ENCODE data around the gene TFDP1.

The TFDP1 gene

DNA sequence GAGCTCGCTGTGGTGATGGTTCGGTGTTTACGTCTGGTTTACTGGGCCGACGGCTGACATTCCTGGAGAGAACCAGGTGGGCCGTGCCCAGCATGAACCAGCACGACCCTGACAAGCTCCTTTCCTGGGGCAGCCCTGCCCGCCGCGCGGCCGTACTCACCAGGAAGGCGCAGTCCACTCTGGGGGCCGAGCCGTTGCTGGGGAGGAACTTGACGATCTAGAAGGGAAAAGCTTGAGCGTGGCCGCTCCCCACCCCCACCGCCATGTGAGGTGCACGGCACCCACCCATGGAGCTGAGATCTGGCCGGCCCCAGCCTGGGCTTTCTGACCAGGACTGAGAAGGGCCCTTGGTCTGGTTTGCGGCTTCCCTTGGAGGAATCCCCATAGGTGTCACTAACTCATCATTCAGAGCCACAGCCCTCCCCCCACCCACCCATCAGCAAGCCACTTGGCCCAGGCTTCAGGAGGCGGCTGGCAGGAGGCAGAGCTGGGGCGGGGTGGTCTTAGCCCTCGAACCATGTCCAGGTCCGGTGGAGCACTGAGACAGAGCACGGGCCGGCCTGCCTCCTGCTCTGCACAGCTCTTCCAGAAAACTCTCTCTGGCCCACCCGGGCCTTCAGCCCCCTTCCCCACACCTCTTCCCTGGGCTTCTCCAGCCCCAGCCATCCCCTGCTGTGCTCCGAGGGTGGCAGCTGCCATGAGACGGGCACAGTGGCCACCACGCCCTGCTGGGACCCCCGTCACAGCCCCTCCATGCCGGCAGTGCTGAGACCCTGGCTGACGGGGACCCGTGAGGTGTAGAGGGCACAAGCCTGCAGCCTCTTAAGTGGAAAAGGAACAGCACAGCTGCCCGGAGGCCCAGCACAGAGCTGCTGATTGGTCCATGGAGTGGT is 67.2 kb downstream of the TFDP1 start:
- no peak for DNase-seq

DNA sequence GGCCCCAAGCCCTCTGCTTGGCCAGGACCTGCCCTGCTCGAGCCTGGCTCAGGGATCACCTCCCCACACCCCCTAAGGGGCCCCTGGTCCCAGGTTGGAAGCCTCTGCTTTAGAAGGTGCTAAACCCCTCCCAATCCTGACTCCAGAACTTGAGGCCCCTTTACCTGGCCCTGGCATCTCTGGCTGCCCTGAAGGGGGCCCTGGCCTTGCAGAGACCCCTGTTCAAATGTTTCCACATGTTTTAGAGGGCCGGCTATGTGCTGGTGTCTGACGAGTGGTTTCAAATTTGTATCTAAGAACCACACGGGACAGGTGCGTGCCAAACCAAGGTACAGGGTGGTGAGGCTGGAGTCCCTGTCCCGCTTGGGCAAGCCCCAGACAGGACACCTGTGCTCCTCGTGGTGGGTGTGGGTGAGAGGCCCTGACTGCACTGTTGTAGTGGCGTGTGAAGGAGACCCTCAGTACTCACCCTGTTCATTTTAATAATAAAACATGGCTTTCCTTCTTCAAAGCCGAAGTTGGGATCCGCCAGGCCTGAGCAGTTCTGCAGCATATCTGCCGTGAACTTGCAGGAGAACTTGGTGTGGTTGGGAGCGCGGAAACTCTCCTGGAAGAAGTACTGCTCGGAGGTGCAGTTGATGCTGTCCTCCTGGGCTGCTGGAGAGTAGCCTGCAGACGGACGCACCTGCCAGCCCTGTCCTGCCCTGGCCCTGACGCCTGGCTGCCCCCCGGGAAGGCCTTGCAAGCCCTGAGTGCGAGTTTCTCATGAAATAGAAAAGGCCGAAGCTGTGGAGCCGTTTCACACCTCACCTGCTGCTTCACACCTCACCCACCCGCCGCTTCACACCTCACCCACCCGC is 68.1 kb downstream of the TFDP1 start:
- no peak for DNase-seq

GRCh38 chr13:113653264-113654174 is 69.0 kb downstream of the TFDP1 start:
- no peak for DNase-seq

GRCh38 chr13:113654175-113654560 is 69.6 kb downstream of the TFDP1 start:
- no peak for DNase-seq

DNA sequence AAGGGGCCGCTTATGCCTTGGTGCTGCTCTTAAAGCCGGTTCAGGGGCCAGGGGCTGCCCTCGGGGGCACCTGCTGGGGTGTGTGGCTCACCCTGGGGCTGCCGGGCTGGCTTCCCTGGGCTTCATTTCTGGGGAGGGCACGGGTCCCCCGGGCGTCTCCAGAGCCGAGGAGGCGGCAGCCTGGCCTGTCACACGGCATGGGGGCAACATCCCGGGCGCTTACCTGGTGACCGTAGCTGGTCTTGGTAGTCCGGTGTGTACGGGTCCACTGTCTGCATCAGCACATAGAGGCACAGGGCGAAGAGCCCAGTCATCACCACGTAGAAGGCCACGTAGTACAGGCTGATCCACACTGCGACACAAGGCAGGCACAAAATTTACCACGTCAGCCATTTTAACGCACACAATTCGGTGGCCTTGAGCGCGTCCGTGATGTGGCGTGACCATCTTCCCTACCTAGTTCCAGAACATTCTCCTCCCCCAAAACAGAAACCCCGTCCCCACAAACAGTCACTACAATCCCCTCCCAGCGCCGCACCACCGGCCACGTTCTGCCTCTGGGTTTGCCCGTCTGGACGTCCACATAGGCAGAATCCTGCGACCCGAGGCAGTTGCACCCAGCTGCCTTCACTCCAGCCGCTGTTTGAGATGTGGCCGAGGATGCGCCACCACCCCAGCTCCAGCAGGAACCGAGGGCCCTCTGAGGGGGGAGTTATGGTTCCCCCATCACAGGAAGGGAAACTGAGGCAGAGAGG is 70.2 kb downstream of the TFDP1 start:
- DNase-seq, result no peak

- no peak for DNase-seq
These were observed 70.9 kb downstream of the TFDP1 start for GRCh38 chr13:113655346-113656002.

GRCh38 chr13:113656003-113656588 is 71.5 kb downstream of the TFDP1 start:
- no peak for DNase-seq

- no peak for DNase-seq
These were observed 72.5 kb downstream of the TFDP1 start for GRCh38 chr13:113656831-113657671.

DNA sequence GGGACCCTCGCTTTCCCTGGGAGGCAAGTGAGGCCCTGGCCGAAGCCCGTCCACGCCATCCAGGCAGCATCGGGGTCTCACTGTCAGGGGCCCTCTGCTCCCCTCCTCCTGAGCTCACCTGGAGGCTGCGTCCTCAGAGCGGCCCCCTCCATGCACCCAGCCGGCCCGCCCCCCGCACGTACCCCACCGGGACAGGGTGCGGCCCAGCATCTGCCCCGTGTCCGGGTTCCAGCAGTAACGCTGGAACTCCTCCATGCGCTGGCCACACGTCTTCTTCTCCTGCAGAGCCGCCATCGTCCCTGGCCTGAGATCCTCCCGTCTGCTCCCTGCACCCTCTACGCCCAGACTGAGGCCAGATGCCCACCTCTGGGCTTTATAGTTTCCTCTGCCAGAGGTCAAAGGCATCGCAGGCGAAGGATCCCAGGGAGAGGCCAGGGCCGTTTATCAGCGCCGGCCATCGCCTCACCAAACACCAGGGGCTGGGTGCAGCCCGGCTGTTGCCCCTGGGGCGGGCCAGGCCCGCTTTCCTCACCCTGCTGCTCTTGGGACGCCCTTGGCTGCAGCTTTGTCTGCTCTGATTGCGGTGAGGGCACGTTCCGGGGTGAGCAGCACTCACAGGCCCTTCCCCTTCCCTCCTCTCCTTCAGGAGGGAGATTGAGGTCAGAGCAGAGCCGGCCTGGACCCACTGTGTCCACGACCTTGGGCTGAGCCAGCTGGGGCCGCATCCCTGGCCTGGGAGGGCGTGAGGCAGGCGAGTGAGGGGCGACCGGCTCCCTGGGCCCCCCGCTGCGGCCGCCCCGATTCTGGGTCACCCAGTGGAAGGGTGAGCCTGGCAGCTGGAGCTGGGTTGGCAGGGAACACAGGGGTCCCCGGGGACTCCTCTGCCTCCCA is 73.5 kb downstream of the TFDP1 start, which contains the start of gene ATP4B:
Gene ATP4B (minus strand): TSS at position 348 of the 891 bp plus-strand sequence. CDS start 54 bp downstream, at position 294.
- DNase-seq, result no peak

GRCh38 chr13:113658836-113659235 is 74.3 kb downstream of the TFDP1 start:
- no peak for DNase-seq

DNA sequence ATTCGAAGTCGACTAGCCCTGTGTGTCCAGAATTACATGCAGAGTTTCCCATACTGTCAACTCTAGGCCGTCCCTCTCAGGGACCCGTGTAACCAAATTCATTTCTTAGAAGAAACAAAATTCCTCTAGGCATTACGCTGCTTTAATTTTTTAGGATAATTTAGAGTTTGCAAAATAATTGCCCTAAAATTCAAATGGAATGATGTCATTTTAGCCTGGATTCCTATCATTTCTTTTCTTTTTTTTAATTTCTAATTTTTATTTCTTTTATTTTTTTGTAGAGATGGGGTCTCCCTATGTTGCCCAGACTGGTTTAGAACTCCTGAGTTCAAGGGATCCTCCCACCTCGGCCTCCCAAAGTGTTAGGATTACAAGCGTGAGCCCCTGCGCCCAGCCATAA is 74.8 kb downstream of the TFDP1 start:
- DNase-seq, result no peak

- DNase-seq, result no peak
These were observed 75.5 kb downstream of the TFDP1 start for GRCh38 chr13:113660066-113660465.

GRCh38 chr13:113661509-113661908 is 77.0 kb downstream of the TFDP1 start:
- DNase-seq, result no peak

DNA sequence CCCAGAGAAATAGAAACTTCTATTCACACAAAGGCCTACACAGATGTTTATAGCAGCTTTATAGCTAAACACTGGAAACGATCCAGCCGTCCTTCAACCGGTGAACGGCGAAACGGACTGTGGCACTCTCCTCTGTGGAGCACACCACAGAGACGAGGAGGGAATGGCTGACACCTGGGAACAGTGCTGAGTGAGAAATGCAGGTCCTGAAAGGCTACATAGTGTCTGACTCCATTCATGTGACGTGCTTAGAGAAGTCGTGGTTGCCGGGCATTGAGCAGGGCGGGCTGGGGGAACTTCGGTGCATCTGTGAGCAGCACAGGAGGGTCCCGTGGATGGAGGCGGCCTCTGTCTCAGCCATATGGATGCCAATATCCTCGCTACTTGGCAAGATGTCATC is 79.4 kb downstream of the TFDP1 start:
- DNase-seq, result no peak

DNA sequence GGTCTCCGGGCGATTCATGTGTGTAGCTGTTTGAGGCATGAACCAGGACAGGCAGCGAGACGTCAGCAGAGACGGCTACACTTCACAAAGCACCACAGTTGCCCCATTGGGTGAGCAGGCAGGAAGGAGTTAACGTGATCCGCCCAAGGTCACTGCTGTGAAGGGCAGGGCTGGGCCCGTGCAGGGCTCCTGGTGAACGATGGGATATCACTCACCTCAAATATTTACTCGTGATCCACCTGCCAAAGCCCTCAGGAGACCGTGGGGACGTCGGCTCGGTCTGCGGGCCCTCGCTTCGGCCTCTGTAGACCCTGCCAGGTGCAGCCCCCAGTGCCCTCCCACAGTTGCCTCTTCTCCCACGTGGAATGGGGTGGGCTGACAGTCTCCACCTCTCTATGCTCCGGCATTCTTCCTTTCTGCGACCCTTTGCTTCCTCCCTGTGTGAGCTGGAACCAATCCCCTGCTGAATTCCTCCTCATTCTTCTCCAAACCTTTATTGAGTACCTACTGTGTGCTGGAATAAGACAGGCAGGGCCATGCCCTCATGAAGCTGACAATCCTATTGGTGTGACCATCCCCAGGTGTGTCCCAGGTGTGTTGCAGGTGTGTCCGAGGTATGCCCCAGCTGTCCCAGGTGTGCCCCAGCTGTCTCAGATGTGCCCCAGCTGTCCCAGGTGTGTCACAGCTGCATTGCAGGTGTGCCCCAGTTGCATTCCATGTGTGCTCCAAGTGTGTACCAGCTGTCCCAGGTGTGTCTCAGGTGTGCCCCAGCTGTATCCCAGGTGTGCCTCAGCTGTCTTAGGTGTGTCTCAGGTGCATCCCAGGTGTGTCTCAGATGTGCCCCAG is 80.4 kb downstream of the TFDP1 start:
- no peak for DNase-seq

DNA sequence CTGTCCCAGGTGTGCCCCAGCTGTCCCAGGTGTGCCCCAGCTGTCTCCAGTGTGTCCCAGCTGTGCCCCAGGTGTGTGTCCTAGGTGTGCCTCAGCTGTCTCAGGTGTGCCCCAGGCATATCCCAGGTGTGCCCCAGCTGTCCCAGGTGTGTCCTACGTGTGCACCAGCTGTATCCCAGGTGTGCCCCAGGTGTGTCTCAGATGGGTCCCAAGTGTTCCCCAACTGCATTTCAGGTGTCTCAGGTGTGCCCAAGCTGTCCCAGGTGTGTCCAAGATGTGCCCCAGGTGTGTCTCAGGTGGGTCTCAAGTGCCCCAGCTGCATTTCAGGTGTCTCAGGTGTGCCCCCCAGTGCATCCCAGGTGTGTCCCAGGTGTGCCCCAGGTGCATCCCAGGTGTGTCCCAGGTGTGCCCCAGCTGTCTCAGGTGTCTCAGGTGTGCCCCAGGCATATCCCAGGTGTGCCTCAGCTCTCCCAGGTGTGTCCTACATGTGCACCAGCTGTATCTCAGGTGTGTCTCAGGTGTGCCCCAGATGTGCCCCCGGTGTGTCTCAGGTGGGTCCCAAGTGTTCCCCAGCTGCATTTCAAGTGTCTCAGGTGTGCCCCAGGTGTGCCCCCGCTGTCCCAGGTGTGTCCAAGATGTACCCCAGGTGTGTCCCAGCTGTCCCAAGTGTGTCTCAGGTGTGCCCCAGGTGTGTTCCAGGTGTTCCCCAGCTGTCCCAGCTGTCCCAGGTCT is 81.2 kb downstream of the TFDP1 start:
- DNase-seq, result no peak

GRCh38 chr13:113666329-113666670 is 81.7 kb downstream of the TFDP1 start:
- DNase-seq, result no peak

Measured in fibroblast of skin of back (primary cell).